ENCODE data around the gene AIP.
"Not testable (repeated sequence)": the region's sequence is repeated elsewhere in the genome, so short reads cannot be mapped to it uniquely, and the experiment has no call there.

AIP gene

DNA sequence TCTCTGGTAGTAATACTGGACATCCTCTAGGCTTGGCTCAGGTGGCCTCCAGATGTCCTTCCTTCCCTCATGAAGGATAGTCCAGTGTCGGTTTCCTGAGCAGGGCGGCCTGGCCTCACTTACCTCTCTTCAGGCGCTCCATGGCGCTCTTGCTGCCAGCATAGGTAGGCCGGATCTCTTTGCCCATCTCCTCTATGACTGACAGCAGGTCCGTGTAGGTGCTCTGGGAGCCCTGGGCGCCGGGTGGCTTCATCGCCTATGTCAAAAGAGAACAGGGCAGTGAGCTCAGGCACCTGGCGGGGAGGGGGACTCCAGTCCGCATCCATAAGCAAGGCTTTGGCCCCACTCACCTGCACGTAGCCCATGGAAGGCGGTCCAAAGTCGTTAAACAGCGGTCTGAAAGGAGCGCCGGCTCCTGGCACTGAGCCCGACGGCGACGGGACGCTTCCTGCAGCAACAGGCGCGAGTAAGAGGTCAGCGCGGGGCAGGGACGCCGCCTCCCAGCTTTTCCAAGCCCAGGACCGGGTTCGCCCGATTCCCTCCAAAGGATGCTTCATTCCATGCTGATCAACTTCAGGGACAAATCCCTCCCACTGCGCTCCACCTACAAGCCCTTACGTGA, 24.5 kb downstream of the AIP start:
- in situ Hi-C loops (cut with MboI; ENCODE audit: low pct_unique_long_range_greater_than_20kb, low sequenced_read_pairs, unreplicated experiment), result no loop called here
- TF ChIP-seq, protein P1, sequence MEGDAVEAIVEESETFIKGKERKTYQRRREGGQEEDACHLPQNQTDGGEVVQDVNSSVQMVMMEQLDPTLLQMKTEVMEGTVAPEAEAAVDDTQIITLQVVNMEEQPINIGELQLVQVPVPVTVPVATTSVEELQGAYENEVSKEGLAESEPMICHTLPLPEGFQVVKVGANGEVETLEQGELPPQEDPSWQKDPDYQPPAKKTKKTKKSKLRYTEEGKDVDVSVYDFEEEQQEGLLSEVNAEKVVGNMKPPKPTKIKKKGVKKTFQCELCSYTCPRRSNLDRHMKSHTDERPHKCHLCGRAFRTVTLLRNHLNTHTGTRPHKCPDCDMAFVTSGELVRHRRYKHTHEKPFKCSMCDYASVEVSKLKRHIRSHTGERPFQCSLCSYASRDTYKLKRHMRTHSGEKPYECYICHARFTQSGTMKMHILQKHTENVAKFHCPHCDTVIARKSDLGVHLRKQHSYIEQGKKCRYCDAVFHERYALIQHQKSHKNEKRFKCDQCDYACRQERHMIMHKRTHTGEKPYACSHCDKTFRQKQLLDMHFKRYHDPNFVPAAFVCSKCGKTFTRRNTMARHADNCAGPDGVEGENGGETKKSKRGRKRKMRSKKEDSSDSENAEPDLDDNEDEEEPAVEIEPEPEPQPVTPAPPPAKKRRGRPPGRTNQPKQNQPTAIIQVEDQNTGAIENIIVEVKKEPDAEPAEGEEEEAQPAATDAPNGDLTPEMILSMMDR (IDR thresholded peaks at IDR 0.05; ENCODE audit: extremely low read depth, insufficient read depth, missing control alignments), result no peak
- DNase-seq (ENCODE audit: low spot score), result no peak

DNA sequence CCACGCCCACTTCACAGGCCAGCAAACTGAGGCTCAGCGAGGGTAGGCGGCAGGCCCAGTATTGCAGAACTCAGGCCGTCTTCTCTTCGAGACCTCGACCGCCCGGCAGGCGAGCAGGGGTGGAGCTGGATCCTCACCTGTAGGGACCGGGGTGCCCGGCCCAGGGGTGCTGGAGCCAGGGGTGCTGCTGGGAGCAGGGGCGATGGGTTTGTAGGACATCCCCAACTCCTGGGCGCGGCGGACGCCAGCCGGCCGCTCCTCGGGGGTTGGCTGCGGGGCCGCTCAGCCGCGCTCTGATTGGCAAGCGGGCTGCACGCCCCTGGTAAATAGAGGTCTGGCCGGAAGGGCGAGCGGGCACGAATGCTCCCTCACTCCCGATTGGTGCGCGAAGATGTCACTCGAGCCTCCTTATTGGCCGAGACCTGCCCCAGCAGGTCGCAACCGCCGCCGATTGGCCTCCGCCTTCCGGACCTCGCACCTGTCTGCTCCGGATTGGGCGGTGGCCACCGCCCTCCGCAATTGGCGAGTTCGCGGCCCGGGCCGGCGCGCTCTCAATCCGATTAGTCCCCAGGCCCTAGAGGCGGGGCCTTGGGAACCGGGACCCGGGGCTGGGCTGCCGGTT, 25.1 kb downstream of the AIP start, which contains the start of gene CDK2AP2:
CDK2AP2 (minus strand) TSS at position 299 of the 622 bp plus-strand sequence; CDS start at position 219, 80 bp downstream.
- TF ChIP-seq, protein P1 (IDR thresholded peaks at IDR 0.05; ENCODE audit: extremely low read depth, insufficient read depth, missing control alignments), result no peak
- in situ Hi-C loops (cut with MboI; ENCODE audit: low pct_unique_long_range_greater_than_20kb, low sequenced_read_pairs, unreplicated experiment), result no loop called here
- peak; percentile 99 for DNase-seq (ENCODE audit: low spot score)

DNA sequence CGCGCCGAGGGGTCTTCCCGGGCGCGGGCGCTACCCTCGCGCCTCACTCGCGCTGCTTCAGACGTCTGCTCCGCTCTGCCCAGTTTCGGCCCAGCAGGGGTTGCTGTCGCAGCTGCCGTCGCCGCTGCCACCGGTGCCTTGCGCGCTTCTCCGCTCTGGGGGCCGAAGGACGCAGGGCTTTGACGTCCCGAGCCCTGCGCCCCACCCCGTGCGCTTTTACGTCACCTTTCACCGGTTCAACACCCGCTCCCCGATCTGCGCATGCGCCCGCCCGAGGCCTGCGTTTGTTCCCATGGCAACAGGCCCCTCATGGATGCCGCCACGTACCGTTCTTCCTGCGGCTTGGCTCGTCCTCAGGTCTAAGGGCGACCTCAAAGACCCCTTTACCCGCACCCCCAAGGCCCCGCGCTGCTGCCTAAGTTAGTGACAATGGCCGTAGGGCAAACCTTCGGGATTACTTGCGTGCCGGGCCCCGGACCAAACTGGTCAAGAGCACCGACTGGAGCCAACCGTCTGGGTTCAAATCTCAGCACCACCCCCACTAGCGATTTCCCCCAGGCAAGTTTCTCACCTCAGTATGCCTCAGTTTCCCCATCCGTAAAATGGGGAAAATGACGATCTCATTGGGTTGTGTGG, 25.8 kb downstream of the AIP start:
- TF ChIP-seq, protein P1 (IDR thresholded peaks at IDR 0.05; ENCODE audit: extremely low read depth, insufficient read depth, missing control alignments), result no peak
- in situ Hi-C loops (cut with MboI; ENCODE audit: low pct_unique_long_range_greater_than_20kb, low sequenced_read_pairs, unreplicated experiment), result no loop called here
- peak; percentile 99 for DNase-seq (ENCODE audit: low spot score)

DNA sequence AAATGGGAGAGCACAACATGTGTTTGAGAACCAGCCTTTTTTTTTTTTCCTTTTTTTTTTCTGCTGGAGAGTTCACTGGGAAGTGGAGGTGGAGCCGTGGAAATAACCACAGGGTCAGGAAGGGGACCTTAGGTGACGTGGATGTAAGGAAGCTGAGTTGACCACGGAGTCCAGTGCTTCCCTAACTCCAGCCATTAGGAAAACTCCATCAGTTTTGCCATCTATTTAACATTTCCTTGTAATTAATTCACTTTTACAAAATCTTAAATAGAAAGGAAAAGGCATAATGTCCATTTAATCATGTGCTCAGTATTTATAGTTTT, 27.2 kb downstream of the AIP start:
- TF ChIP-seq, protein P1 (IDR thresholded peaks at IDR 0.05; ENCODE audit: extremely low read depth, insufficient read depth, missing control alignments), result no peak
- DNase-seq (ENCODE audit: low spot score), result no peak
- in situ Hi-C loops (cut with MboI; ENCODE audit: low pct_unique_long_range_greater_than_20kb, low sequenced_read_pairs, unreplicated experiment), result no loop called here

DNA sequence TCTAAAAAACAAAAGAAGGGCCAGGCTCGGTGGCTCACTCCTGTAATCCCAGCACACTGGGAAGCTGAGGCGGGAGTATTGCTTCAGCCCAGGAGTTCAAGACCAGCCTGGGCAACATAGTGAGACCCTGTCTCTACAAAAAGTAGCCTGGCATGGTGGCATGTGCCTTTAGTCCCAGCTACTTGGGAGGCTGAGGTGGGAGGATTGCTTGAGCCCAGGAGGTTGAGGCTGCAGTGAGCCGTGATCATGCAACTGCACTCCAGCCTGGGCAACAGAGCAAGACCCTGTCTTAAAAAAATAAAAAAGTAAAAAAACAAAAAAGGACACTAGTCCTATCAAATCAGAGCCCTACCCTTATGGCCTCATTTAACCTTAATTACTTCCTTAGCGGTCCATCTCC, 28.7 kb downstream of the AIP start:
- in situ Hi-C loops (cut with MboI; ENCODE audit: low pct_unique_long_range_greater_than_20kb, low sequenced_read_pairs, unreplicated experiment); DNase-seq (ENCODE audit: low spot score): not testable (repeated sequence)

DNA sequence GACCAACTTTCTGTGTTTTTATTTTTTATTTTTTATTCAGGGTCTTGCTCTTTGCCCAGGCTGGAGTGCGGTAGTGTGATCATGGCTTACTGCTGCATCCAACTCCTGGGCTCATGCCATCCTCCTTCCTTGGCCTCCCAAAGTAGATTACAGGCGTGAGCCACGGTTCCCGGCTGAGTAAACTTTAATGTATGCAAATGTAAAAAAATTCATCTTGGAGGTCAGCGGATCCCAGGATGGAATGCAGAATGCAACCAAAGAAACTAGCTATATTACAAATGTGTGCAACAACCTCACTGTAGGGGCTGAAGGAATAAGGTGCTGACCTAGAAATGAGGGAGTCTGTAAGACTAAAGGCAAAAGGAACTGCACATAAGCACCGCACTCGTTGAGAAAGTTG, 31.3 kb downstream of the AIP start:
- TF ChIP-seq, protein P1 (IDR thresholded peaks at IDR 0.05; ENCODE audit: extremely low read depth, insufficient read depth, missing control alignments), result no peak
- in situ Hi-C loops (cut with MboI; ENCODE audit: low pct_unique_long_range_greater_than_20kb, low sequenced_read_pairs, unreplicated experiment), result no loop called here
- no peak for DNase-seq (ENCODE audit: low spot score)

DNA sequence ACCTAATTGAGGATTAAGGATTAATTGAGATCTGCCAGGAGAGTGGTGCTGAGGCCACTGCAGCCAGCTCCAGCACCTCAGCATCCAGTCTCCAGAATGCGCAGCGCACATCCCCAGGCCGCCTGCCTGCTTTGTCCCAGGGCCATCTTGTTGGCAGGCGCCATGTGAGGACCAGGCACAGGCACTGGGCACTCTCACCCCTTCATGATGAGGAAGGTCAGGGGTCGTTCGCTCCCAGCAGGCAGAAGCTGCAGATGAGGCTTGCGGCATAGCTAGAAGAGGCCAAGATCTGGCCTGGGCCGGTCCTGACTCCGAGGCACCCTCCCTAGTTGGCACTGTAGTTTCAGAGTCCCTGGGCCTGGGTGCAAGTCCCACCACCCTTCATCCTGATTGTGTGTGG, 34.0 kb downstream of the AIP start:
- TF ChIP-seq, protein P1 (IDR thresholded peaks at IDR 0.05; ENCODE audit: extremely low read depth, insufficient read depth, missing control alignments), result no peak
- no peak for DNase-seq (ENCODE audit: low spot score)
- in situ Hi-C loops (cut with MboI; ENCODE audit: low pct_unique_long_range_greater_than_20kb, low sequenced_read_pairs, unreplicated experiment), result no loop called here

All from GM13977 (cell line).